Measurements from ENCODE around the gene ZMYM2. TPM values are rescaled to one million over a fixed set of nuclear protein-coding genes. Genes with fewer than 3 reads are reported as not detected.

The ZMYM2 gene
- total and polyA plus RNA-seq, 2 experiments from 2014 or later = 87.9 to 159 TPM

DNA sequence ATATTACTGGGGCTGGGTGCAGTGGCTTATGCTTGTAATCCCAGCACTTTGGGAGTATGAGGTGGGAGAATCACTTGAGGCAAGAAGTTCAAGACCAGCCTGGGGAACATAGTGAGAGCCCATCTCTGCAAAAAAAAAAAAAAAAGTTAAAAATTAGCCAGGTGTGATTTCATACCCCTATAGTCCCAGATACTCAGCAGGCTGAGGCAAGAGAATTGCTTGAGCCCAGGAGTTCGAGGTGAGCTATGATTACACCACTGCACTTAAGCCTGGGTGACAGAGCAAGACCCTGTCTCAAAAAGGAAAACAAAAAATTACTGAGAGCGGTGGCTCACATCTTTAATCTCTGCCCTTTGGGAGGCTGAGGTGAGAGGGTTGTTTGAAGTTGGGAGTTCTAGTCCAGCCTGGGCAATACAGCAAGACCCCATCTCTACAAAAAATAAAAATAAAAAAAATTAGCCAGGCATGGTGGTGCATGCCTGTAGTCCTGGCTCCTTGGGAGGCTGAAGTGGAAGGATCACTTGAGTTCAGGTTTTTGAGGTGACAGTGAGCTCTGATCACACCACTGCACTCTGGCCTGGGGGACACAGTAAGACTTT, 87.5 kb downstream of the ZMYM2 start:
- peaks cover 10% of the 10 kb centered on the region; the same call in 1 of the 2 replicates for H3K36me3 ChIP-seq (ENCODE audit: insufficient read depth)

GRCh38 chr13:20049558-20050473, 91.3 kb downstream of the ZMYM2 start:
- no peak overlapping the region for H2AFZ ChIP-seq
- peaks cover 27% of the 10 kb centered on the region for H3K4me1 ChIP-seq (ENCODE audit: insufficient read depth)
- no peak overlapping the region for H3K4me3 Mint-ChIP-seq
- peaks cover 15% of the 10 kb centered on the region for H3K79me2 ChIP-seq (replicated peaks; ENCODE audit: insufficient read depth)
- no peaks in the 10 kb centered on the region for H3K9me2 ChIP-seq (ENCODE audit: insufficient read depth)
- H4K20me1 ChIP-seq (replicated peaks; ENCODE audit: insufficient read depth) = no peaks in the 10 kb centered on the region; the same call in 1 of the 2 replicates
- no peak overlapping the region for H3K4me3 ChIP-seq
- H3K27me3 Mint-ChIP-seq (ENCODE audit: insufficient read depth, low read depth, poor library complexity) = no peaks in the 10 kb centered on the region
- H3K4me2 ChIP-seq = no peak overlapping the region
- peak overlapping the region; percentile 11; the same call in 1 of the 2 replicates for H3K27ac Mint-ChIP-seq
- peaks cover 32% of the 10 kb centered on the region; the same call in 2 of the 3 replicates for H3K36me3 Mint-ChIP-seq (ENCODE audit: low read depth)
- H3K9me3 Mint-ChIP-seq = no peaks in the 10 kb centered on the region
- no peaks in the 10 kb centered on the region for H3K27me3 ChIP-seq (ENCODE audit: insufficient read depth)
- peak; percentile 79 for DNase-seq (ENCODE audit: low spot score)
- H3K36me3 ChIP-seq (ENCODE audit: insufficient read depth) = no peaks in the 10 kb centered on the region; the same call in 1 of the 2 replicates
- peak overlapping the region; percentile 68 for H3K27ac ChIP-seq (ENCODE audit: low read depth)
- no peak; the same call in 2 of the 3 replicates for ATAC-seq
- H3K4me1 Mint-ChIP-seq = peaks cover 31% of the 10 kb centered on the region
- no peaks in the 10 kb centered on the region for H3F3A ChIP-seq (replicated peaks; ENCODE audit: low read depth)
- TF ChIP-seq JUNB (IDR thresholded peaks at IDR 0.05; ENCODE audit: unreplicated experiment) (no peak), ETS1 (IDR thresholded peaks at IDR 0.05) (no peak), REST (IDR thresholded peaks at IDR 0.05; ENCODE audit: unreplicated experiment) (no peak), ZNF331 (CRISPR knock-in tag; IDR thresholded peaks at IDR 0.05; ENCODE audit: low read depth) (no peak), EZH2 (IDR thresholded peaks at IDR 0.05; ENCODE audit: low read depth, unreplicated experiment) (no peak), CREB1 (CRISPR knock-in tag; IDR thresholded peaks at IDR 0.05; ENCODE audit: low read depth) (no peak), ZNF114 (CRISPR knock-in tag; IDR thresholded peaks at IDR 0.05) (no peak), NANOG (IDR thresholded peaks at IDR 0.05; ENCODE audit: borderline replicate concordance) (no peak)
- TF ChIP-seq, protein P1, sequence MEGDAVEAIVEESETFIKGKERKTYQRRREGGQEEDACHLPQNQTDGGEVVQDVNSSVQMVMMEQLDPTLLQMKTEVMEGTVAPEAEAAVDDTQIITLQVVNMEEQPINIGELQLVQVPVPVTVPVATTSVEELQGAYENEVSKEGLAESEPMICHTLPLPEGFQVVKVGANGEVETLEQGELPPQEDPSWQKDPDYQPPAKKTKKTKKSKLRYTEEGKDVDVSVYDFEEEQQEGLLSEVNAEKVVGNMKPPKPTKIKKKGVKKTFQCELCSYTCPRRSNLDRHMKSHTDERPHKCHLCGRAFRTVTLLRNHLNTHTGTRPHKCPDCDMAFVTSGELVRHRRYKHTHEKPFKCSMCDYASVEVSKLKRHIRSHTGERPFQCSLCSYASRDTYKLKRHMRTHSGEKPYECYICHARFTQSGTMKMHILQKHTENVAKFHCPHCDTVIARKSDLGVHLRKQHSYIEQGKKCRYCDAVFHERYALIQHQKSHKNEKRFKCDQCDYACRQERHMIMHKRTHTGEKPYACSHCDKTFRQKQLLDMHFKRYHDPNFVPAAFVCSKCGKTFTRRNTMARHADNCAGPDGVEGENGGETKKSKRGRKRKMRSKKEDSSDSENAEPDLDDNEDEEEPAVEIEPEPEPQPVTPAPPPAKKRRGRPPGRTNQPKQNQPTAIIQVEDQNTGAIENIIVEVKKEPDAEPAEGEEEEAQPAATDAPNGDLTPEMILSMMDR (conservative IDR thresholded peaks at IDR 0.05; ENCODE audit: low read depth in 2 of 2) = no peak

More for the DNA sequence above, 87.5 kb downstream of the ZMYM2 start:
- Histone ChIP-seq H2AFZ (no peak overlapping the region), H3K4me2 (no peak overlapping the region), H4K20me1 (replicated peaks; ENCODE audit: insufficient read depth) (peaks cover 21% of the 10 kb centered on the region), H3K9me2 (ENCODE audit: insufficient read depth) (no peaks in the 10 kb centered on the region), H3F3A (replicated peaks; ENCODE audit: low read depth) (no peaks in the 10 kb centered on the region; the same call in 1 of the 2 replicates), H3K4me1 (ENCODE audit: insufficient read depth) (peaks cover 10% of the 10 kb centered on the region), H3K4me3 (no peak overlapping the region), H3K27ac (ENCODE audit: low read depth) (no peak overlapping the region), H3K79me2 (replicated peaks; ENCODE audit: insufficient read depth) (peaks cover 24% of the 10 kb centered on the region), H3K27me3 (ENCODE audit: insufficient read depth) (no peaks in the 10 kb centered on the region)
- Mint-ChIP-seq H3K27ac (no peak overlapping the region), H3K36me3 (ENCODE audit: low read depth) (peaks cover 48% of the 10 kb centered on the region), H3K27me3 (ENCODE audit: insufficient read depth, low read depth, poor library complexity) (peaks cover 3% of the 10 kb centered on the region), H3K4me3 (no peak overlapping the region), H3K9me3 (no peaks in the 10 kb centered on the region), H3K4me1 (peaks cover 20% of the 10 kb centered on the region)
- TF ChIP-seq CREB1 (CRISPR knock-in tag; IDR thresholded peaks at IDR 0.05; ENCODE audit: low read depth) (no peak), STAT1 (IDR thresholded peaks at IDR 0.05; ENCODE audit: unreplicated experiment) (no peak), ZNF114 (CRISPR knock-in tag; IDR thresholded peaks at IDR 0.05) (no peak), EZH2phosphoT487 (IDR thresholded peaks at IDR 0.05; ENCODE audit: unreplicated experiment) (no peak), NANOG (IDR thresholded peaks at IDR 0.05; ENCODE audit: borderline replicate concordance) (no peak)
- TF ChIP-seq, protein P1 (conservative IDR thresholded peaks at IDR 0.05; ENCODE audit: low read depth in 2 of 2) = no peak
- DNase-seq (ENCODE audit: low spot score) (no peak), ATAC-seq (no peak)

Measured in GM23338 (cell line).